ENCODE results near the gene GNG14.
A peak's percentile ranks its signal among the peaks of the same experiment; 100 is the strongest.
"Not testable (repeated sequence)": the region's sequence is repeated elsewhere in the genome, so short reads cannot be mapped to it uniquely, and the experiment has no call there.

The GNG14 gene

DNA sequence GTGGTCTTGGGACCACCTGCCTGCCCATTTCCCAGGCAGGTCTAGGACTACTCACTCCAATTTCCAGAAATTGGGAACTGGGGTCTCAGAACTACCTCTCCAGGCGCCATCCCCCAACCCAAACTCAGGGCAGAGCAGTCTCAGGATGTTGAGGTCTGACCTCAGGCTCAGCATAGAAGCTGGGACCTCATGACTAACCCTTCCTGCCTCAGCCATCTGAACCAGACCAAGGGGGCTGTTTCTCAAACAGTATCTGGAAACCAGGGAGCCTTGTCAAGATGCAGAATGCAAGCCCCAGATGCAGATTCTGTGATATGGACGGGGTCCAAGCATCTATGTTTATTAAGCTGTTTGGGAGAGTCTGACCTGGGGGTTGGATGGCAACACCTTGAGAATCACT is 7.3 kb downstream of the GNG14 start:
- Histone ChIP-seq H2AFZ (ENCODE audit: low read depth) (no peak overlapping the region), H3K4me2 (peak overlapping the region; percentile 88), H3K27ac (no peak overlapping the region), H3K4me1 (ENCODE audit: low read depth, poor library complexity, severe bottlenecking) (peaks cover 33% of the 10 kb centered on the region), H3K9ac (no peak overlapping the region; the same call in 1 of the 2 replicates), H3K27me3 (ENCODE audit: insufficient read depth, low read depth) (no peaks in the 10 kb centered on the region), H3K36me3 (ENCODE audit: insufficient read depth) (no peaks in the 10 kb centered on the region), H3K79me2 (ENCODE audit: insufficient read depth, low read depth) (no peaks in the 10 kb centered on the region), H3K4me3 (IDR thresholded peaks at IDR 0.05; ENCODE audit: insufficient read depth, low read depth, low read length) (no peak overlapping the region), H4K20me1 (ENCODE audit: insufficient read depth) (no peaks in the 10 kb centered on the region)
- TF ChIP-seq, protein P1, sequence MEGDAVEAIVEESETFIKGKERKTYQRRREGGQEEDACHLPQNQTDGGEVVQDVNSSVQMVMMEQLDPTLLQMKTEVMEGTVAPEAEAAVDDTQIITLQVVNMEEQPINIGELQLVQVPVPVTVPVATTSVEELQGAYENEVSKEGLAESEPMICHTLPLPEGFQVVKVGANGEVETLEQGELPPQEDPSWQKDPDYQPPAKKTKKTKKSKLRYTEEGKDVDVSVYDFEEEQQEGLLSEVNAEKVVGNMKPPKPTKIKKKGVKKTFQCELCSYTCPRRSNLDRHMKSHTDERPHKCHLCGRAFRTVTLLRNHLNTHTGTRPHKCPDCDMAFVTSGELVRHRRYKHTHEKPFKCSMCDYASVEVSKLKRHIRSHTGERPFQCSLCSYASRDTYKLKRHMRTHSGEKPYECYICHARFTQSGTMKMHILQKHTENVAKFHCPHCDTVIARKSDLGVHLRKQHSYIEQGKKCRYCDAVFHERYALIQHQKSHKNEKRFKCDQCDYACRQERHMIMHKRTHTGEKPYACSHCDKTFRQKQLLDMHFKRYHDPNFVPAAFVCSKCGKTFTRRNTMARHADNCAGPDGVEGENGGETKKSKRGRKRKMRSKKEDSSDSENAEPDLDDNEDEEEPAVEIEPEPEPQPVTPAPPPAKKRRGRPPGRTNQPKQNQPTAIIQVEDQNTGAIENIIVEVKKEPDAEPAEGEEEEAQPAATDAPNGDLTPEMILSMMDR (conservative IDR thresholded peaks at IDR 0.05; ENCODE audit: low read depth, low read length) = no peak

DNA sequence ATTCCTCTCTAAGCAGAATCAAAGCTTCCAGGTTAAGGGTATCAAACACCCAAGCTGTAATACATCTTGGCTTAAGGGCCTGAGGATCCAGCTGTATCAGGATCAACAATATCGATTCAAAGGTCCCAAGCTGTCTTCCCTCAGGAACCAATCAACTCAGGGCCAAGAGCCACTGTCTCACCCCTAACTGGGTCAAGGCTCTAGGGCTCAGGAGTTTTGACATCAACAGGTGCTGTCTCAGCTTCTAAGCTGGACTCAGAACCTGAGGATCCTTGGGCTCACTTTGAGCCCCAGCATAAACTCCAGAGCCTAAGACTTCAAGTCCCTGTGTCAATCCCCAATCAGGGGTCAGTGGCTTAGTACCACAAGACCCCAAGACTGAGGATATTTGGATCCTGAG is 7.7 kb downstream of the GNG14 start:
- no peak overlapping the region for H3K4me3 ChIP-seq (IDR thresholded peaks at IDR 0.05; ENCODE audit: insufficient read depth, low read depth, low read length)
- no peaks in the 10 kb centered on the region for H3K79me2 ChIP-seq (ENCODE audit: insufficient read depth, low read depth)
- H2AFZ ChIP-seq (ENCODE audit: low read depth) = peak overlapping the region; percentile 37; the same call in 1 of the 2 replicates
- TF ChIP-seq, protein P1 (conservative IDR thresholded peaks at IDR 0.05; ENCODE audit: low read depth, low read length) = no peak
- H3K4me2 ChIP-seq = peak overlapping the region; percentile 88
- no peaks in the 10 kb centered on the region for H3K36me3 ChIP-seq (ENCODE audit: insufficient read depth)
- H3K4me1 ChIP-seq (ENCODE audit: low read depth, poor library complexity, severe bottlenecking) = peaks cover 33% of the 10 kb centered on the region
- peak overlapping the region; percentile 86 for H3K9ac ChIP-seq
- H4K20me1 ChIP-seq (ENCODE audit: insufficient read depth) = no peaks in the 10 kb centered on the region
- peak overlapping the region; percentile 59; the same call in 1 of the 2 replicates for H3K27ac ChIP-seq
- no peaks in the 10 kb centered on the region for H3K27me3 ChIP-seq (ENCODE audit: insufficient read depth, low read depth)

- no peaks in the 10 kb centered on the region for H3K27me3 ChIP-seq (ENCODE audit: insufficient read depth, low read depth)
- peak overlapping the region; percentile 59 for H3K27ac ChIP-seq
- H3K79me2 ChIP-seq (ENCODE audit: insufficient read depth, low read depth) = no peaks in the 10 kb centered on the region
- peak overlapping the region; percentile 45 for H3K4me3 ChIP-seq (IDR thresholded peaks at IDR 0.05; ENCODE audit: insufficient read depth, low read depth, low read length)
- H3K4me2 ChIP-seq = peak overlapping the region; percentile 88
- H3K36me3 ChIP-seq (ENCODE audit: insufficient read depth) = no peaks in the 10 kb centered on the region
- H3K9ac ChIP-seq = peak overlapping the region; percentile 86
- H4K20me1 ChIP-seq (ENCODE audit: insufficient read depth) = no peaks in the 10 kb centered on the region
- TF ChIP-seq, protein P1 (conservative IDR thresholded peaks at IDR 0.05; ENCODE audit: low read depth, low read length) = no peak
- peak overlapping the region; percentile 37 for H2AFZ ChIP-seq (ENCODE audit: low read depth)
- peaks cover 33% of the 10 kb centered on the region for H3K4me1 ChIP-seq (ENCODE audit: low read depth, poor library complexity, severe bottlenecking)
These were observed 8.2 kb downstream of the GNG14 start for GRCh38 chr19:12695997-12696365.

GRCh38 chr19:12696366-12697335 is 8.9 kb downstream of the GNG14 start, which contains the start of gene FBXW9:
FBXW9 (minus strand) TSS chr19:12696631; CDS start chr19:12696581, 50 bp downstream.
- Histone ChIP-seq H3K4me3 (IDR thresholded peaks at IDR 0.05; ENCODE audit: insufficient read depth, low read depth, low read length) (peak within 1 kb of the TSS; percentile 45), H3K27me3 (ENCODE audit: insufficient read depth, low read depth) (no peaks in the 10 kb centered on the region), H3K36me3 (ENCODE audit: insufficient read depth) (no peaks in the 10 kb centered on the region; the same call in 1 of the 2 replicates), H2AFZ (ENCODE audit: low read depth) (peak within 1 kb of the TSS; percentile 37), H3K4me2 (peak within 1 kb of the TSS; percentile 88), H3K27ac (peak within 1 kb of the TSS; percentile 59), H3K9ac (peak within 1 kb of the TSS; percentile 86), H4K20me1 (ENCODE audit: insufficient read depth) (no peaks in the 10 kb centered on the region), H3K79me2 (ENCODE audit: insufficient read depth, low read depth) (no peaks in the 10 kb centered on the region), H3K4me1 (ENCODE audit: low read depth, poor library complexity, severe bottlenecking) (peaks cover 33% of the 10 kb centered on the region)
- TF ChIP-seq, protein P1 (conservative IDR thresholded peaks at IDR 0.05; ENCODE audit: low read depth, low read length) = no peak

DNA sequence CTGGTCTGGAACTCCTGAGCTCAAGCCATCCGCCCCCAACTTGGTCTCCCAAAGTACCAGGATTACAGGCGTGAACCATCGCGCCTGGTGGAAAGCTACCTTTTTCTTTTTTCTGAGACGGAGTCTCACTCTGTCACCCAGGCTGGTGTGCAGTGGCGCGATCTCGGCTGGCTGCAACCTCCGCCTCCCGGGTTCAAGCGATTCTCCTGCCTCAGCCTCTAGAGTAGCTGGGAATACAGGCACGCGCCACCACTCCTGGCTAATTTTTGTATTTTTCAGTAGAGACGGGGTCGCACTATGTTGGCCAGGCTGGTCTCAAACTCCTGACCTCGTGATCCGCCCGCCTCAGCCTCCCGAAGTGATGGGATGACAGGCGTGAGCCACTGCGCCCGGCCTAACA is 9.6 kb downstream of the GNG14 start:
- not testable (repeated sequence) for H4K20me1 ChIP-seq (ENCODE audit: insufficient read depth); H3K9ac ChIP-seq; H3K4me3 ChIP-seq (IDR thresholded peaks at IDR 0.05; ENCODE audit: insufficient read depth, low read depth, low read length); H3K79me2 ChIP-seq (ENCODE audit: insufficient read depth, low read depth); H2AFZ ChIP-seq (ENCODE audit: low read depth); H3K27ac ChIP-seq; H3K36me3 ChIP-seq (ENCODE audit: insufficient read depth); H3K27me3 ChIP-seq (ENCODE audit: insufficient read depth, low read depth)
- H3K4me2 ChIP-seq = peak overlapping the region; percentile 88
- H3K4me1 ChIP-seq (ENCODE audit: low read depth, poor library complexity, severe bottlenecking) = peaks cover 33% of the 10 kb centered on the region
